Testis (tissue), 3 donors: ENCODE results near the gene FBLN1. TPM values are rescaled to one million over a fixed set of nuclear protein-coding genes. Genes with fewer than 3 reads are reported as not detected.

Experiments used
- DNase-seq: peaks from one replicate; pipeline ENCODE4 v3.0.0-alpha.2; 2019
- H3K27ac ChIP-seq, 2 donors: fragments of 200-600 bp; sonication (generic); one replicate each; pipeline ENCODE4 v1.5.1; 2019
- H3K27me3 ChIP-seq: fragments of 200-600 bp; sonication (generic); one replicate; pipeline ENCODE4 v1.5.1; 2019
- H3K36me3 ChIP-seq: fragments of 200-600 bp; sonication (generic); one replicate; pipeline ENCODE4 v1.5.1; 2017; ENCODE audit warnings: low read depth; ENCODE audit errors: missing control alignments
- H3K4me1 ChIP-seq: fragments of 200-600 bp; sonication (generic); one replicate; pipeline ENCODE4 v1.5.1; 2019
- H3K4me3 ChIP-seq, 2 donors: fragments of 200-600 bp; sonication (generic); one replicate each; pipeline ENCODE4 v1.5.1; 2017 to 2019
- H3K9me3 ChIP-seq: fragments of 200-600 bp; sonication (generic); one replicate; pipeline ENCODE4 v1.5.1; 2017
- POLR2A ChIP-seq: fragments of 450-650 bp; IDR thresholded peaks from one replicate; pipeline ENCODE4 v1.6.1; 2017; ENCODE audit warnings: antibody characterized with exemption, mild to moderate bottlenecking, moderate library complexity
- WGBS, 2 donors: methylation state at CpG; one replicate each; pipeline ENCODE4 v1.1.5; 2018; 5-methylcytosine and 5-hydroxymethylcytosine counted together
- intact Hi-C: fragments of 100-400 bp; cut with DNase I; formaldehyde crosslinking; loops from one replicate; pipeline ENCODE4 v1.15.1; 2023; ENCODE audit warnings: low total_unique reads
- polyA plus RNA-seq: library from polyadenylated mRNA; stranded (reverse); fragments of 350-450 nt; fragmentation: Illumina TruSeq; extraction: RNeasy Lipid Tissue Mini Kit (QIAGEN cat#74804); gene quantifications from one replicate; pipeline ENCODE4 v1.2.3, GENCODE V29; 2014; ENCODE audit warnings: low read depth, low replicate concordance; ENCODE audit not compliant: insufficient read depth
- total RNA-seq, 2 donors: library from RNA; depleted of rRNA; stranded (reverse); fragments of >200 nt; gene quantifications; one replicate each; pipeline ENCODE4 v1.2.3, GENCODE V29; 2016
- TF ChIP-seq, protein P1 (sequence below), 3 experiments: fragments of 450-650 bp in 2 of 3; fragments of 200-600 bp in 1 of 3; sonication (generic) in 1 of 3; IDR thresholded peaks; one replicate each; pipeline ENCODE4 v1.5.1; 2016 to 2019; ENCODE audit warnings: antibody characterized with exemption in 3 of 3, mild to moderate bottlenecking in 2 of 3, moderate library complexity in 1 of 3

FBLN1 gene
- total and polyA plus RNA-seq, 3 donors from 2014 or later, result 32.4 to 154 (median 42.2) TPM

DNA sequence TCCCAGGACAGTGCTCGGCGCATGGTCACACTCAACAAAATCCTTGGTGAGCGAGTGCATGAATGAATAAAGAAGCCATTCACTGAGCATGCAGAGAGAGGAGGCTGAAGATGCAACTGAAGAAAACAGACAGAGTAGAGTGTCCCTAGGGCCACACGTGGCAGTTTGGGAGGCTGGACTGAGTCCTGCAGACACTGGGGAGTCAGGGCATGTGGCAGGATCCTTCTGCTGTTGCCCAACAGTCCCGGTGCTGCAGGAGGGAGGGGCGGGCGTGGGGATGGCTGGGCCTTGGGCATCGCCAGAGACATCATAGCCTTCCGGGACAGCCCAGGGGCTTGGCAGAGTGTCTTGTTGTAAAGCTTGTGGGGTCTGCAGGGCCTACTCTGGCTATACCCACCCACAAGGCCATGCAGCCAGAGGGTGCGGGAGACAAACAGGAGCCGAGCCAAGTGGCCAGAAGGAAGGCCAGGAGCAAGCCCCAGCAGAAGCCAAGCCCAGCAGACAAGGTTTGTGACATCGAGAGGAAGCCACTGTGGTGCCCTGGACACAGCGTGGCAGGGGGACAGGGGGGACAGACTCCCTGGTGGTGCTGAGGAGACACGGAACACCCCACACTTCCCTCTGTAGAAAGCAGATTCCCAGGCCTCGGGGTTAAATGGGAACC lies 26.7 kb upstream of the FBLN1 start:
- H3K9me3 ChIP-seq, result no peaks in the 10 kb centered on the region
- no peak for DNase-seq
- H3K4me3 ChIP-seq, result no peak overlapping the region
- WGBS, 2 donors, result 73 to 78% methylated on average over 7 to 15 of the region's 15 CpGs
- TF ChIP-seq POLR2A, result no peak
- TF ChIP-seq, protein P1, sequence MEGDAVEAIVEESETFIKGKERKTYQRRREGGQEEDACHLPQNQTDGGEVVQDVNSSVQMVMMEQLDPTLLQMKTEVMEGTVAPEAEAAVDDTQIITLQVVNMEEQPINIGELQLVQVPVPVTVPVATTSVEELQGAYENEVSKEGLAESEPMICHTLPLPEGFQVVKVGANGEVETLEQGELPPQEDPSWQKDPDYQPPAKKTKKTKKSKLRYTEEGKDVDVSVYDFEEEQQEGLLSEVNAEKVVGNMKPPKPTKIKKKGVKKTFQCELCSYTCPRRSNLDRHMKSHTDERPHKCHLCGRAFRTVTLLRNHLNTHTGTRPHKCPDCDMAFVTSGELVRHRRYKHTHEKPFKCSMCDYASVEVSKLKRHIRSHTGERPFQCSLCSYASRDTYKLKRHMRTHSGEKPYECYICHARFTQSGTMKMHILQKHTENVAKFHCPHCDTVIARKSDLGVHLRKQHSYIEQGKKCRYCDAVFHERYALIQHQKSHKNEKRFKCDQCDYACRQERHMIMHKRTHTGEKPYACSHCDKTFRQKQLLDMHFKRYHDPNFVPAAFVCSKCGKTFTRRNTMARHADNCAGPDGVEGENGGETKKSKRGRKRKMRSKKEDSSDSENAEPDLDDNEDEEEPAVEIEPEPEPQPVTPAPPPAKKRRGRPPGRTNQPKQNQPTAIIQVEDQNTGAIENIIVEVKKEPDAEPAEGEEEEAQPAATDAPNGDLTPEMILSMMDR (IDR thresholded peaks at IDR 0.05), result no peak
- no peaks in the 10 kb centered on the region for H3K27me3 ChIP-seq
- intact Hi-C loops, result no loop called here
- H3K27ac ChIP-seq, result no peak overlapping the region
- H3K36me3 ChIP-seq, result no peaks in the 10 kb centered on the region
- peaks cover 26% of the 10 kb centered on the region for H3K4me1 ChIP-seq

DNA sequence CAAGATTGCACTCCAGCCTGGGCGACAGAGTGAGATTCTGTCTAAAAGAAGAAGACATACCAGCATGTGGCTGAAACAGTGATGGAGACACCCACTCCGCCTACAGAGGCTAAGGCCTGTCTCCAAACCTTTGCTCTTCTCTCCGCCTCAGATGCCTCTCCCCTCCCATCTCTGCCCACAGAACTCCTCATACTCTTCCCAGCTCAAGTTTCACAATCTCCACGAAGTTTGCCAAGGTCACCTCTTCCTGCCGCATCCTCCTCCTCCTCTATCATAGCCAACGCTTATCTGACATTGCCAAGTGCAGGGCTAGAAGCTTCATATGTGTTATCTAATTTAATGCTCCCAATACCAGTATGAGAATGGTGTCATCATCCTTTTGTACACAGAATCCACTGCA lies 25.9 kb upstream of the FBLN1 start:
- Histone ChIP-seq H3K4me1 (peaks cover 26% of the 10 kb centered on the region), H3K27me3 (no peaks in the 10 kb centered on the region), H3K27ac (peak overlapping the region in 1 of 2 donors; percentile 50), H3K36me3 (no peaks in the 10 kb centered on the region), H3K9me3 (no peaks in the 10 kb centered on the region), H3K4me3 (no peak overlapping the region)
- TF ChIP-seq POLR2A, result no peak
- TF ChIP-seq, protein P1 (IDR thresholded peaks at IDR 0.05), result no peak
- DNase-seq, result peak; percentile 61
- intact Hi-C loops, result no loop called here
- 51 to 70% methylated on average over 6 of the region's 6 CpGs for WGBS, 2 donors

DNA sequence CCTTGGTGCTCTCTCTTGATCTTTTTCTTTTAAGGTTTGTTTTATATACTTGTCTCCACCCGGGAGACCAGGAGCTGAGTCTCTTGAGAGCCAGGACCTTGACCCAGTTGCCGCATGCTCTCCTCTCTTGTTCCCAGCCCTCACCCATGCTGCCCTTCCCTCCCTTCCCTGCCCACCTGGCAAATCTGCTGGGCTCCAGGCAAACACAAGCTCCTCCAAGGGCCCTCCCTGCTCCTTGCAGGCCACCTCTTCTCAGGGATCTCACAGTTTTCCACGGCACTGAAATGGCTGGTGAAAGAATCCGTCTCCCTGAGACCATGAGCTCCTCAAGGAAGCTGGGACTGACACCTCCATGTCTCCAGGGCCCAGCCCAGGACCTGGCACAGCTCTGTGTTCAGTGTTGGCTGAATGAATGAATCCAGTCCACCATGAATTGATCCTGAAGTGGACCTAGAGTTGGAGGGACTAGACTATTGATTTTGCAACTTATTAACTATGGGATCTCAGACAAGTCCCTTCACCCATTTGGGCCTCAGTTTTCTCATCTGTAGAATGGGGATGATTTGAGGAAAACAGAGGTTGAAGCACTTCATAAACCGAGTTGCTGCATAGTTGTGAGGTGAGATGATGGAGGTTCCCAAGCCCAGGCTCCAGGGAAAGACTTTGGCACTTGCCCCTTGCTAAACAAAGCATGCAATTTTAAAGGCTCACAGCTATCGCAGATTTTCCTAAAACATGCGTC lies 25.1 kb upstream of the FBLN1 start:
- peak; percentile 19 for DNase-seq
- Histone ChIP-seq H3K4me1 (peaks cover 26% of the 10 kb centered on the region), H3K27me3 (no peaks in the 10 kb centered on the region), H3K27ac (peak overlapping the region in 1 of 2 donors; percentile 50), H3K36me3 (no peaks in the 10 kb centered on the region), H3K9me3 (no peaks in the 10 kb centered on the region), H3K4me3 (no peak overlapping the region)
- intact Hi-C loops, result no loop called here
- TF ChIP-seq, protein P1 (IDR thresholded peaks at IDR 0.05), result no peak
- TF ChIP-seq POLR2A, result no peak
- 60 to 64% methylated on average over 7 of the region's 7 CpGs for WGBS, 2 donors

DNA sequence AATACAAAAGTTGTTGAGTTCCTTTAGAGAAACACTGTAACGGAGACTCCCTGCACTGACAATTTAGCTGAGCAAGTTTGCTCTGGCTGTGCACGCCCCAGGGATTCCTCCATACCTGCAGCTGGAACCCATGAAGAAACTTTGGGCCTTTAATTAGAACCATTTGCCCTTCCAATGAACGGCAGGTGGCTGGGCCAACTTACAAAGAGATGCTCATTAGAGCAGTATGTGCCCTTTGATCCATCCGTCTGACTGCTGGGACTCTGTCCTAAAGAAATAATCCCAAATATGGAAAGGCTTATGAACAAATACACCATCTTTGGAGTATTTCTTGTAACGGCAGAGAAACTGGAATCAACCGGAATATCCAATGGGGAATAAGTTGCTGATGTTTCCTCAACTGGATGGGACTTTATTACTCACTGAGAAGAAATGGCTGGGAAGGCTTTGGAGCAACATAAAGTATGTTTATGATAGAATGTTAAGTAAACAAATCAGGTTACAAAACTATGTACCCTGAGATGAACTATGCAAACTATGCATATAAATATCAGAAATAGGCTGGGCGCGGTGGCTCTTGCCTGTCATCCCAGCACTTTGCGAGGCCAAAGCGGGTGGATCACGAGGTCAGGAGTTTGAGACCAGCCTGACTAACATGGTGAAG lies 24.4 kb upstream of the FBLN1 start:
- Histone ChIP-seq H3K27ac (no peak overlapping the region), H3K9me3 (no peaks in the 10 kb centered on the region), H3K4me1 (peaks cover 26% of the 10 kb centered on the region), H3K36me3 (no peaks in the 10 kb centered on the region), H3K27me3 (no peaks in the 10 kb centered on the region), H3K4me3 (no peak overlapping the region)
- DNase-seq, result peak; percentile 35
- WGBS, 2 donors, result 63 to 68% methylated on average over 11 of the region's 11 CpGs
- TF ChIP-seq POLR2A, result no peak
- TF ChIP-seq, protein P1 (IDR thresholded peaks at IDR 0.05), result no peak
- intact Hi-C loops, result no loop called here
